ENCODE data around the gene NEURL4.

- no peak for TF ChIP-seq CTCF (IDR thresholded peaks at IDR 0.05; ENCODE audit: low read depth, low read length)
- TF ChIP-seq EZH2phosphoT487 (IDR thresholded peaks at IDR 0.05; ENCODE audit: low read depth) = no peak
These were observed 47.8 kb downstream of the NEURL4 start, which contains the start of gene SLC2A4 for GRCh38 chr17:7281074-7281952.
